Cardiac fibroblast (primary cell): ENCODE results near the gene C13orf42.

Experiments
- DNase-seq, 2 donors: peaks; one replicate each; pipeline versions ENCODE4 v3.0.0 to v3.0.0-alpha.2; 2010; ENCODE audit warnings: low read depth in 2 of 2
- H3K4me3 ChIP-seq, 2 donors: replicated peaks in 1 of 2; 1 replicate in 1 of 2; 2 replicates in 1 of 2; pipeline ENCODE4 v1.5.1; 2011; ENCODE audit warnings: low read depth in 2 of 2, low read length in 2 of 2, mild to moderate bottlenecking in 2 of 2, moderate library complexity in 1 of 2
- TF ChIP-seq, protein P1 (sequence below): IDR thresholded peaks from one replicate; pipeline ENCODE4 v1.5.1; 2011; ENCODE audit warnings: low read depth, mild to moderate bottlenecking, low read length, inconsistent platforms

The C13orf42 gene

DNA sequence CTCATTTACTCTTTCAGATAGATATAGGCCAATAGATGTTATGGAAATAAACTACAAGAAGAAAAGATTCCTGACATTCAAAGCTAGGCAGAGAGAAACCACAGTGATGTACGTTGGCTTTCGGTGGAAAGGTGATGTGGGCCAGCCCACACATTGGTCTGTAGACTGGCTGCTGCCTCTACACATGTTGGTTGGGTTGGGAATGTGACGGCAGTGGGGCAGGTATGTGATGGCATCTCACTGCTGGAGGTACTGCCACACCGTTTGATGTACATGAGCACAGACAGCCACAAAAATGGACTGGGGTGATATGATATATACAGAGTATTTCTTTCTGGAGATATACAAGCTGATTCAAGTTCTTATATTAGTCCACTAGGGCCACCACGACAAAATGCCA, 69.4 kb downstream of the C13orf42 start:
- DNase-seq, result no peak
- TF ChIP-seq, protein P1, sequence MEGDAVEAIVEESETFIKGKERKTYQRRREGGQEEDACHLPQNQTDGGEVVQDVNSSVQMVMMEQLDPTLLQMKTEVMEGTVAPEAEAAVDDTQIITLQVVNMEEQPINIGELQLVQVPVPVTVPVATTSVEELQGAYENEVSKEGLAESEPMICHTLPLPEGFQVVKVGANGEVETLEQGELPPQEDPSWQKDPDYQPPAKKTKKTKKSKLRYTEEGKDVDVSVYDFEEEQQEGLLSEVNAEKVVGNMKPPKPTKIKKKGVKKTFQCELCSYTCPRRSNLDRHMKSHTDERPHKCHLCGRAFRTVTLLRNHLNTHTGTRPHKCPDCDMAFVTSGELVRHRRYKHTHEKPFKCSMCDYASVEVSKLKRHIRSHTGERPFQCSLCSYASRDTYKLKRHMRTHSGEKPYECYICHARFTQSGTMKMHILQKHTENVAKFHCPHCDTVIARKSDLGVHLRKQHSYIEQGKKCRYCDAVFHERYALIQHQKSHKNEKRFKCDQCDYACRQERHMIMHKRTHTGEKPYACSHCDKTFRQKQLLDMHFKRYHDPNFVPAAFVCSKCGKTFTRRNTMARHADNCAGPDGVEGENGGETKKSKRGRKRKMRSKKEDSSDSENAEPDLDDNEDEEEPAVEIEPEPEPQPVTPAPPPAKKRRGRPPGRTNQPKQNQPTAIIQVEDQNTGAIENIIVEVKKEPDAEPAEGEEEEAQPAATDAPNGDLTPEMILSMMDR, result no peak
- H3K4me3 ChIP-seq, result no peak overlapping the region

DNA sequence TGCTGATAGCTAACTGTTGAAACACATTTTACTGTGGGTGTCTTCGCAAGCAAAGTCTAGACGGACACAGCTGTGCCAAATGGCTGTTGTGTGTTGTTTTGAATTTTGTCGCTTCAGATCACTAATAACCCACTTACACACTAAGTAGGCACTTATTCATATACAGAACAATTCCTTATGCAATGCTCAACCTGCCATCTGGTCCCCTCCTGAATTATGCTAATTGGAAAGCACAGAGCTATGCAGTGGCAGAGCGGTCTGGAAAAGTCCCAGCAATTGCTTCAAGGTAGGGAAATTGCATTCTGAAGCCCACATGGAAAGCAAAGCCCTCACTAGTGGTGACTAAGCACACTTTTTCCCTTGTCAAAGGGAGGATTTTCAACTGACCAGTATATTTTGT, 69.9 kb downstream of the C13orf42 start:
- TF ChIP-seq, protein P1, result no peak
- DNase-seq, result no peak
- no peak overlapping the region for H3K4me3 ChIP-seq

GRCh38 chr13:51040431-51040830, 70.6 kb downstream of the C13orf42 start:
- no peak overlapping the region for H3K4me3 ChIP-seq
- DNase-seq, result no peak
- TF ChIP-seq, protein P1, result no peak

- H3K4me3 ChIP-seq, result no peak overlapping the region
- TF ChIP-seq, protein P1, result no peak
- DNase-seq, result no peak
Observed at GRCh38 chr13:51036418-51036817, 74.7 kb downstream of the C13orf42 start.

GRCh38 chr13:51035978-51036377, 75.1 kb downstream of the C13orf42 start:
- no peak overlapping the region for H3K4me3 ChIP-seq
- TF ChIP-seq, protein P1, result no peak
- no peak for DNase-seq

DNA sequence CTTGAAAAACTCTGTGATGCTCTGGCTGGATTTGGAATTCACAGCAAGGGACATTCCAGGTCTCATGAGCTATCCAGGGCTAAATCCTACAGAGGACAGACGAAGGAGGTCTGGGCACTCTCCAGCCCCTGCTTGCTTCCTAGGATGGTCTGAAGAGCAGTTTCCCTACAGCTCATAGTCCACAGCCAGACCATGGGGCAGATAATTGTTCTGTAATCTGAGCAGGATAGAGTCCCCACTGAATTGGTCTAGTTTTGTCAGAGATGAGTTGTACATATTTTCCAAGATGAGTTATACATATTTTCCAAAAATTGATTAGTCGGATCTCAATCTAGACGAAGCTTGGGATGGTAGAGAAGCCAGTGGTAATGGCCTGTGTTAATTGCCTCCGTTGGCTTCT, 75.6 kb downstream of the C13orf42 start:
- H3K4me3 ChIP-seq, result no peak overlapping the region
- DNase-seq, result no peak
- TF ChIP-seq, protein P1, result no peak

GRCh38 chr13:51034906-51035305, 76.2 kb downstream of the C13orf42 start:
- DNase-seq, result peak in 1 of 2 donors; percentile 6
- no peak overlapping the region for H3K4me3 ChIP-seq
- TF ChIP-seq, protein P1, result no peak
